COR-L47 (cell line): ENCODE data around the gene ARL6IP4.
"Not testable (repeated sequence)": the region's sequence is repeated elsewhere in the genome, so short reads cannot be mapped to it uniquely, and the experiment has no call there.

Experiments used
- DNase-seq: peaks from one replicate; lab custom pipeline; 2025; lab: John Stamatoyannopoulos, UW

The ARL6IP4 gene

GRCh38 chr12:122980183-122981035 is at the start of gene ARL6IP4:
ARL6IP4 (plus strand) TSS chr12:122980681; CDS start chr12:122981140, 459 bp downstream.
- peak; percentile 36 for DNase-seq

GRCh38 chr12:122932207-122932606 is 48.3 kb upstream of the ARL6IP4 start:
- DNase-seq, result no peak

- no peak for DNase-seq
These were observed 45.8 kb upstream of the ARL6IP4 start for GRCh38 chr12:122934722-122935121.

GRCh38 chr12:122935318-122935717 is 45.2 kb upstream of the ARL6IP4 start:
- DNase-seq, result no peak

GRCh38 chr12:122937622-122938091 is 42.8 kb upstream of the ARL6IP4 start:
- no peak for DNase-seq

- DNase-seq, result no peak
These were observed 41.4 kb upstream of the ARL6IP4 start for GRCh38 chr12:122939125-122939524.

GRCh38 chr12:122941351-122941750 is 39.1 kb upstream of the ARL6IP4 start:
- DNase-seq, result not testable (repeated sequence)

- DNase-seq, result no peak
These were observed 37.8 kb upstream of the ARL6IP4 start for GRCh38 chr12:122942637-122943036.

GRCh38 chr12:122943196-122943595 is 37.3 kb upstream of the ARL6IP4 start:
- no peak for DNase-seq

GRCh38 chr12:122944605-122945592 is 35.6 kb upstream of the ARL6IP4 start:
- no peak for DNase-seq

GRCh38 chr12:122946690-122947341 is 33.7 kb upstream of the ARL6IP4 start:
- no peak for DNase-seq

- no peak for DNase-seq
These were observed 33.1 kb upstream of the ARL6IP4 start for GRCh38 chr12:122947352-122947792.

GRCh38 chr12:122948605-122949004 is 31.9 kb upstream of the ARL6IP4 start:
- no peak for DNase-seq

GRCh38 chr12:122949405-122949804 is 31.1 kb upstream of the ARL6IP4 start:
- no peak for DNase-seq

- no peak for DNase-seq
These were observed 30.4 kb upstream of the ARL6IP4 start for GRCh38 chr12:122949816-122950675.

- DNase-seq, result no peak
These were observed 29.1 kb upstream of the ARL6IP4 start for GRCh38 chr12:122951406-122951805.

GRCh38 chr12:122951979-122952892 is 28.2 kb upstream of the ARL6IP4 start:
- peak; percentile 64 for DNase-seq

GRCh38 chr12:122955156-122955555 is 25.3 kb upstream of the ARL6IP4 start:
- DNase-seq, result no peak

GRCh38 chr12:122956035-122956434 is 24.4 kb upstream of the ARL6IP4 start:
- DNase-seq, result no peak
